ENCODE measurements around the gene SLFN14. TPM values are rescaled to one million over a fixed set of nuclear protein-coding genes. Genes with fewer than 3 reads are reported as not detected.

Gene SLFN14
- total and polyA plus RNA-seq, 2 experiments from 2014 or later: 0.10 TPM; not detected in 1

DNA sequence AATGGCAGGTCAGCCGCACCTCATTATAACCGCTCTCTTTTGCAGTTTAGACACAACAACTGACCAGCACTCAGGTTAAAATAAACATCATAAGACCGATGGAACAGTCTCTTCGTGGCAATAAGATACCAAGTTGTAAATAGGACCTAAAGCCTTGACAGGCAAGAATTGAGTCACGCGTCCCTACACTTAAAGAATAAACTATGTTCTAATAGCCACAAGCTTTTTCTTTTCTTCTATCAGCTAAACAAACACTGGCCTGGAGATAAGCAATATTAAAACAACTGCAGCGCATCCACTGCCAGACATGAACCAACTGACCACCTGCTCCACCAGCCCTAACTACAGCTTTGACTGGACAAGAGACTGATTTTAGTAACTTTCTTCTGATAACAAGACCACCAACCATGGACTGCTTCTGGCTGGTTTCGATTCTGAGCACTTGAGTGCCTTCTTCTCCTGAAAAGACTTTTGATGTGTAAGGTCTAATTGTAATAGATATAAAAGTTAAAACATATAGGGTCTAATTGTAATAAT lies 40.6 kb downstream of the SLFN14 start:
- H3K27me3 ChIP-seq (ENCODE audit: insufficient read depth): peaks cover 24% of the 10 kb centered on the region; the same call in 1 of the 2 replicates
- no peaks in the 10 kb centered on the region for H3K36me3 Mint-ChIP-seq (ENCODE audit: low read depth)
- H3K4me1 ChIP-seq (ENCODE audit: insufficient read depth): no peaks in the 10 kb centered on the region
- H3K27ac ChIP-seq (ENCODE audit: low read depth): no peak overlapping the region
- no peak overlapping the region for H3K4me3 Mint-ChIP-seq
- H3F3A ChIP-seq (replicated peaks; ENCODE audit: low read depth): no peaks in the 10 kb centered on the region
- H3K9me3 Mint-ChIP-seq: no peaks in the 10 kb centered on the region; the same call in 2 of the 3 replicates
- no peak overlapping the region for H2AFZ ChIP-seq
- TF ChIP-seq CREB1 (CRISPR knock-in tag; IDR thresholded peaks at IDR 0.05; ENCODE audit: low read depth): no peak
- TF ChIP-seq EZH2 (IDR thresholded peaks at IDR 0.05; ENCODE audit: low read depth, unreplicated experiment): no peak
- no peak for TF ChIP-seq STAT1 (IDR thresholded peaks at IDR 0.05; ENCODE audit: unreplicated experiment)
- no peak for TF ChIP-seq NANOG (IDR thresholded peaks at IDR 0.05; ENCODE audit: borderline replicate concordance)
- TF ChIP-seq, protein P1, sequence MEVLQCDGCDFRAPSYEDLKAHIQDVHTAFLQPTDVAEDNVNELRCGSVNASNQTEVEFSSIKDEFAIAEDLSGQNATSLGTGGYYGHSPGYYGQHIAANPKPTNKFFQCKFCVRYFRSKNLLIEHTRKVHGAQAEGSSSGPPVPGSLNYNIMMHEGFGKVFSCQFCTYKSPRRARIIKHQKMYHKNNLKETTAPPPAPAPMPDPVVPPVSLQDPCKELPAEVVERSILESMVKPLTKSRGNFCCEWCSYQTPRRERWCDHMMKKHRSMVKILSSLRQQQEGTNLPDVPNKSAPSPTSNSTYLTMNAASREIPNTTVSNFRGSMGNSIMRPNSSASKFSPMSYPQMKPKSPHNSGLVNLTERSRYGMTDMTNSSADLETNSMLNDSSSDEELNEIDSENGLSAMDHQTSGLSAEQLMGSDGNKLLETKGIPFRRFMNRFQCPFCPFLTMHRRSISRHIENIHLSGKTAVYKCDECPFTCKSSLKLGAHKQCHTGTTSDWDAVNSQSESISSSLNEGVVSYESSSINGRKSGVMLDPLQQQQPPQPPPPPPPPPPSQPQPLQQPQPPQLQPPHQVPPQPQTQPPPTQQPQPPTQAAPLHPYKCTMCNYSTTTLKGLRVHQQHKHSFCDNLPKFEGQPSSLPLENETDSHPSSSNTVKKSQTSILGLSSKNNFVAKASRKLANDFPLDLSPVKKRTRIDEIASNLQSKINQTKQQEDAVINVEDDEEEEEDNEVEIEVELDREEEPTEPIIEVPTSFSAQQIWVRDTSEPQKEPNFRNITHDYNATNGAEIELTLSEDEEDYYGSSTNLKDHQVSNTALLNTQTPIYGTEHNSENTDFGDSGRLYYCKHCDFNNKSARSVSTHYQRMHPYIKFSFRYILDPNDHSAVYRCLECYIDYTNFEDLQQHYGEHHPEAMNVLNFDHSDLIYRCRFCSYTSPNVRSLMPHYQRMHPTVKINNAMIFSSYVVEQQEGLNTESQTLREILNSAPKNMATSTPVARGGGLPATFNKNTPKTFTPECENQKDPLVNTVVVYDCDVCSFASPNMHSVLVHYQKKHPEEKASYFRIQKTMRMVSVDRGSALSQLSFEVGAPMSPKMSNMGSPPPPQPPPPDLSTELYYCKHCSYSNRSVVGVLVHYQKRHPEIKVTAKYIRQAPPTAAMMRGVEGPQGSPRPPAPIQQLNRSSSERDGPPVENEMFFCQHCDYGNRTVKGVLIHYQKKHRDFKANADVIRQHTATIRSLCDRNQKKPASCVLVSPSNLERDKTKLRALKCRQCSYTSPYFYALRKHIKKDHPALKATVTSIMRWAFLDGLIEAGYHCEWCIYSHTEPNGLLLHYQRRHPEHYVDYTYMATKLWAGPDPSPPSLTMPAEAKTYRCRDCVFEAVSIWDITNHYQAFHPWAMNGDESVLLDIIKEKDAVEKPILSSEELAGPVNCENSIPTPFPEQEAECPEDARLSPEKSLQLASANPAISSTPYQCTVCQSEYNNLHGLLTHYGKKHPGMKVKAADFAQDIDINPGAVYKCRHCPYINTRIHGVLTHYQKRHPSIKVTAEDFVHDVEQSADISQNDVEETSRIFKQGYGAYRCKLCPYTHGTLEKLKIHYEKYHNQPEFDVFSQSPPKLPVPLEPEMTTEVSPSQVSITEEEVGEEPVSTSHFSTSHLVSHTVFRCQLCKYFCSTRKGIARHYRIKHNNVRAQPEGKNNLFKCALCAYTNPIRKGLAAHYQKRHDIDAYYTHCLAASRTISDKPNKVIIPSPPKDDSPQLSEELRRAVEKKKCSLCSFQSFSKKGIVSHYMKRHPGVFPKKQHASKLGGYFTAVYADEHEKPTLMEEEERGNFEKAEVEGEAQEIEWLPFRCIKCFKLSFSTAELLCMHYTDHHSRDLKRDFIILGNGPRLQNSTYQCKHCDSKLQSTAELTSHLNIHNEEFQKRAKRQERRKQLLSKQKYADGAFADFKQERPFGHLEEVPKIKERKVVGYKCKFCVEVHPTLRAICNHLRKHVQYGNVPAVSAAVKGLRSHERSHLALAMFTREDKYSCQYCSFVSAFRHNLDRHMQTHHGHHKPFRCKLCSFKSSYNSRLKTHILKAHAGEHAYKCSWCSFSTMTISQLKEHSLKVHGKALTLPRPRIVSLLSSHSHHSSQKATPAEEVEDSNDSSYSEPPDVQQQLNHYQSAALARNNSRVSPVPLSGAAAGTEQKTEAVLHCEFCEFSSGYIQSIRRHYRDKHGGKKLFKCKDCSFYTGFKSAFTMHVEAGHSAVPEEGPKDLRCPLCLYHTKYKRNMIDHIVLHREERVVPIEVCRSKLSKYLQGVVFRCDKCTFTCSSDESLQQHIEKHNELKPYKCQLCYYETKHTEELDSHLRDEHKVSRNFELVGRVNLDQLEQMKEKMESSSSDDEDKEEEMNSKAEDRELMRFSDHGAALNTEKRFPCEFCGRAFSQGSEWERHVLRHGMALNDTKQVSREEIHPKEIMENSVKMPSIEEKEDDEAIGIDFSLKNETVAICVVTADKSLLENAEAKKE (CRISPR knock-in tag; IDR thresholded peaks at IDR 0.05): no peak
- no peak for TF ChIP-seq ZNF114 (CRISPR knock-in tag; IDR thresholded peaks at IDR 0.05)
- TF ChIP-seq EZH2phosphoT487 (IDR thresholded peaks at IDR 0.05; ENCODE audit: unreplicated experiment): no peak
- TF ChIP-seq JUNB (IDR thresholded peaks at IDR 0.05; ENCODE audit: unreplicated experiment): no peak
- TF ChIP-seq, protein P2, sequence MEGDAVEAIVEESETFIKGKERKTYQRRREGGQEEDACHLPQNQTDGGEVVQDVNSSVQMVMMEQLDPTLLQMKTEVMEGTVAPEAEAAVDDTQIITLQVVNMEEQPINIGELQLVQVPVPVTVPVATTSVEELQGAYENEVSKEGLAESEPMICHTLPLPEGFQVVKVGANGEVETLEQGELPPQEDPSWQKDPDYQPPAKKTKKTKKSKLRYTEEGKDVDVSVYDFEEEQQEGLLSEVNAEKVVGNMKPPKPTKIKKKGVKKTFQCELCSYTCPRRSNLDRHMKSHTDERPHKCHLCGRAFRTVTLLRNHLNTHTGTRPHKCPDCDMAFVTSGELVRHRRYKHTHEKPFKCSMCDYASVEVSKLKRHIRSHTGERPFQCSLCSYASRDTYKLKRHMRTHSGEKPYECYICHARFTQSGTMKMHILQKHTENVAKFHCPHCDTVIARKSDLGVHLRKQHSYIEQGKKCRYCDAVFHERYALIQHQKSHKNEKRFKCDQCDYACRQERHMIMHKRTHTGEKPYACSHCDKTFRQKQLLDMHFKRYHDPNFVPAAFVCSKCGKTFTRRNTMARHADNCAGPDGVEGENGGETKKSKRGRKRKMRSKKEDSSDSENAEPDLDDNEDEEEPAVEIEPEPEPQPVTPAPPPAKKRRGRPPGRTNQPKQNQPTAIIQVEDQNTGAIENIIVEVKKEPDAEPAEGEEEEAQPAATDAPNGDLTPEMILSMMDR (conservative IDR thresholded peaks at IDR 0.05; ENCODE audit: low read depth in 2 of 2): no peak
- TF ChIP-seq, protein P3, sequence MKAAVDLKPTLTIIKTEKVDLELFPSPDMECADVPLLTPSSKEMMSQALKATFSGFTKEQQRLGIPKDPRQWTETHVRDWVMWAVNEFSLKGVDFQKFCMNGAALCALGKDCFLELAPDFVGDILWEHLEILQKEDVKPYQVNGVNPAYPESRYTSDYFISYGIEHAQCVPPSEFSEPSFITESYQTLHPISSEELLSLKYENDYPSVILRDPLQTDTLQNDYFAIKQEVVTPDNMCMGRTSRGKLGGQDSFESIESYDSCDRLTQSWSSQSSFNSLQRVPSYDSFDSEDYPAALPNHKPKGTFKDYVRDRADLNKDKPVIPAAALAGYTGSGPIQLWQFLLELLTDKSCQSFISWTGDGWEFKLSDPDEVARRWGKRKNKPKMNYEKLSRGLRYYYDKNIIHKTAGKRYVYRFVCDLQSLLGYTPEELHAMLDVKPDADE (IDR thresholded peaks at IDR 0.05): no peak
- TF ChIP-seq POLR2AphosphoS5 (IDR thresholded peaks at IDR 0.05; ENCODE audit: low read depth): no peak
- TF ChIP-seq, protein P4, sequence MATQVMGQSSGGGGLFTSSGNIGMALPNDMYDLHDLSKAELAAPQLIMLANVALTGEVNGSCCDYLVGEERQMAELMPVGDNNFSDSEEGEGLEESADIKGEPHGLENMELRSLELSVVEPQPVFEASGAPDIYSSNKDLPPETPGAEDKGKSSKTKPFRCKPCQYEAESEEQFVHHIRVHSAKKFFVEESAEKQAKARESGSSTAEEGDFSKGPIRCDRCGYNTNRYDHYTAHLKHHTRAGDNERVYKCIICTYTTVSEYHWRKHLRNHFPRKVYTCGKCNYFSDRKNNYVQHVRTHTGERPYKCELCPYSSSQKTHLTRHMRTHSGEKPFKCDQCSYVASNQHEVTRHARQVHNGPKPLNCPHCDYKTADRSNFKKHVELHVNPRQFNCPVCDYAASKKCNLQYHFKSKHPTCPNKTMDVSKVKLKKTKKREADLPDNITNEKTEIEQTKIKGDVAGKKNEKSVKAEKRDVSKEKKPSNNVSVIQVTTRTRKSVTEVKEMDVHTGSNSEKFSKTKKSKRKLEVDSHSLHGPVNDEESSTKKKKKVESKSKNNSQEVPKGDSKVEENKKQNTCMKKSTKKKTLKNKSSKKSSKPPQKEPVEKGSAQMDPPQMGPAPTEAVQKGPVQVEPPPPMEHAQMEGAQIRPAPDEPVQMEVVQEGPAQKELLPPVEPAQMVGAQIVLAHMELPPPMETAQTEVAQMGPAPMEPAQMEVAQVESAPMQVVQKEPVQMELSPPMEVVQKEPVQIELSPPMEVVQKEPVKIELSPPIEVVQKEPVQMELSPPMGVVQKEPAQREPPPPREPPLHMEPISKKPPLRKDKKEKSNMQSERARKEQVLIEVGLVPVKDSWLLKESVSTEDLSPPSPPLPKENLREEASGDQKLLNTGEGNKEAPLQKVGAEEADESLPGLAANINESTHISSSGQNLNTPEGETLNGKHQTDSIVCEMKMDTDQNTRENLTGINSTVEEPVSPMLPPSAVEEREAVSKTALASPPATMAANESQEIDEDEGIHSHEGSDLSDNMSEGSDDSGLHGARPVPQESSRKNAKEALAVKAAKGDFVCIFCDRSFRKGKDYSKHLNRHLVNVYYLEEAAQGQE (IDR thresholded peaks at IDR 0.05; ENCODE audit: unreplicated experiment): no peak
- no peak for TF ChIP-seq ZNF331 (CRISPR knock-in tag; IDR thresholded peaks at IDR 0.05; ENCODE audit: low read depth)
- no peak overlapping the region for H3K27ac Mint-ChIP-seq
- DNase-seq (ENCODE audit: low spot score): no peak
- H3K4me1 Mint-ChIP-seq: peaks cover 8% of the 10 kb centered on the region; the same call in 2 of the 3 replicates
- H3K79me2 ChIP-seq (replicated peaks; ENCODE audit: insufficient read depth): no peaks in the 10 kb centered on the region
- H3K4me2 ChIP-seq: no peak overlapping the region
- ATAC-seq: no peak
- no peak overlapping the region for H3K4me3 ChIP-seq
- H3K36me3 ChIP-seq (ENCODE audit: insufficient read depth): no peaks in the 10 kb centered on the region
- no peaks in the 10 kb centered on the region for H3K9me2 ChIP-seq (ENCODE audit: insufficient read depth)
- no peaks in the 10 kb centered on the region for H4K20me1 ChIP-seq (replicated peaks; ENCODE audit: insufficient read depth)
- peaks cover 1% of the 10 kb centered on the region for H3K27me3 Mint-ChIP-seq (ENCODE audit: insufficient read depth, low read depth, poor library complexity)
